Stomach (tissue), 4 donors: Measurements from ENCODE around the gene CEACAM1.

ENCODE experiments used
- EP300 ChIP-seq: sonication (generic); formaldehyde crosslinking; IDR thresholded peaks from one replicate; pipeline ENCODE4 v1.6.1; 2017; ENCODE audit warnings: antibody characterized with exemption
- POLR2AphosphoS5 ChIP-seq, 3 donors: sonication (generic); formaldehyde crosslinking; IDR thresholded peaks; one replicate each; pipeline ENCODE4 v1.6.1; 2016; ENCODE audit warnings: antibody characterized with exemption in 3 of 3
- TF ChIP-seq, protein P1 (sequence below), 7 experiments: fragments of 450-650 bp in 4 of 7; fragments of 200-600 bp in 3 of 7; sonication (generic) in 3 of 7; IDR thresholded peaks; one replicate each; pipeline ENCODE4 v1.5.1; 2016 to 2019; ENCODE audit warnings: antibody characterized with exemption in 7 of 7, control low read depth in 2 of 7, mild to moderate bottlenecking in 1 of 7

DNA sequence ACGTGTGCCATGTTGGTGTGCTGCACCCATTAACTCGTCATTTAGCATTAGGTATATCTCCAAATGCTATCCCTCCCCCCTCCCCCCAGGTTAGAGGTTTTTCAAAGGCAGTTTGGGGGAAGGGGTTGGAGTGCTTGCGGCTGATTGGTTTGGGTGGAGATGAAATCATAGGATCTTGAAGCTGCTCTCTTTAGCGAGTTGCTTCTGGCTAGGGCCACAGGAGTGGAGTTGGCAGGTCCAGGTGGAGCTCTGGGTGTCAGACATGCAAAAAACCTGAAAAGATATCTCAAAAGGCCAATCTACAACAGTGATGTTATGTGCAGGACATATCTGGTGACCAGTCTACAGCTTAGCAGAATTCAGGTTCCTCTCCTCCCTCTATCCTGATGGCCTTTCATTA, 52.9 kb downstream of the CEACAM1 start:
- TF ChIP-seq, protein P1, sequence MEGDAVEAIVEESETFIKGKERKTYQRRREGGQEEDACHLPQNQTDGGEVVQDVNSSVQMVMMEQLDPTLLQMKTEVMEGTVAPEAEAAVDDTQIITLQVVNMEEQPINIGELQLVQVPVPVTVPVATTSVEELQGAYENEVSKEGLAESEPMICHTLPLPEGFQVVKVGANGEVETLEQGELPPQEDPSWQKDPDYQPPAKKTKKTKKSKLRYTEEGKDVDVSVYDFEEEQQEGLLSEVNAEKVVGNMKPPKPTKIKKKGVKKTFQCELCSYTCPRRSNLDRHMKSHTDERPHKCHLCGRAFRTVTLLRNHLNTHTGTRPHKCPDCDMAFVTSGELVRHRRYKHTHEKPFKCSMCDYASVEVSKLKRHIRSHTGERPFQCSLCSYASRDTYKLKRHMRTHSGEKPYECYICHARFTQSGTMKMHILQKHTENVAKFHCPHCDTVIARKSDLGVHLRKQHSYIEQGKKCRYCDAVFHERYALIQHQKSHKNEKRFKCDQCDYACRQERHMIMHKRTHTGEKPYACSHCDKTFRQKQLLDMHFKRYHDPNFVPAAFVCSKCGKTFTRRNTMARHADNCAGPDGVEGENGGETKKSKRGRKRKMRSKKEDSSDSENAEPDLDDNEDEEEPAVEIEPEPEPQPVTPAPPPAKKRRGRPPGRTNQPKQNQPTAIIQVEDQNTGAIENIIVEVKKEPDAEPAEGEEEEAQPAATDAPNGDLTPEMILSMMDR (IDR thresholded peaks at IDR 0.05): no peak
- no peak for TF ChIP-seq EP300
- no peak for TF ChIP-seq POLR2AphosphoS5 (IDR thresholded peaks at IDR 0.05)
